GM19193 (cell line): ENCODE measurements around the gene KRT86.

ENCODE experiments used
- POLR2A ChIP-seq: IDR thresholded peaks from 4 replicates; pipeline ENCODE4 v1.6.1; 2011; ENCODE audit not compliant: insufficient read depth, insufficient read length; ENCODE audit errors: extremely low read depth

Gene KRT86

DNA sequence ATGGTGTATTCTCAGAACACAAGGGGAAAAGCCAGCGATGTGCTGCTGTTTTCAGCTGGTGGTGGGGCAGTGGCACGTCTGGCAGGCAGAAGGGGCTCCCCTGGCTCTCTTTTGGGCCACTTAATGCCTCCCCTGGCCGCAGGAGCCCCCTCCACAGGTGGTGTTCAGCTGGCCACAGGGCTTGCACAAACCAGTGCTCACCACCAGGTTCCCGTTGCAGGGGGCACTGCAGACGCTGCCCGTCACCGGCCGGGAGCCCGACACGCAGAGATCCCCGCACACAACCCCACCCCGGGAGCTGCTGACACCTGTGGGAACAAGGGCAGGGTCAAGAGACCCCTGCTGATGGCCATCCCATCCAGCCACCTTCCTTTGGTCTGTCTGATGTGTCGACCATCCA lies 40.1 kb downstream of the KRT86 start:
- no peak for TF ChIP-seq POLR2A

DNA sequence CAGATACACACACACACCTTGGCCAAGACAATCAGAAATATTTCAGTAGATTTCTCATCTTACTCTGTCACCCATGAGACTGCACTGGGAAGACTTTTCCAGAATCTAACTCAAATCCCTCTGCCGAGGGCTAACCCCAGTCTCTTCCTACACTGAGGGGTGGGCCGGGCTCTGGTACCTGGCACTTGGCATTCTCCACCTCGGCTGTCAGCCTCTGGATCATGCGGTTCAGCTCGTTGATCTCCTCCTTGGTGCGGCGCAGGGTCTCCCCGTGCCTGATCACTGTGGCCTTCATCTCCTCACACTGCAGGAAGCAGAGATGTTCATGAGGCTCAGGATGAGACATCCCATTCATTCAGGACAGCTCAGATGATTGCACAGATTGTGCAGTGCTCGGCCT lies 41.8 kb downstream of the KRT86 start:
- no peak for TF ChIP-seq POLR2A

DNA sequence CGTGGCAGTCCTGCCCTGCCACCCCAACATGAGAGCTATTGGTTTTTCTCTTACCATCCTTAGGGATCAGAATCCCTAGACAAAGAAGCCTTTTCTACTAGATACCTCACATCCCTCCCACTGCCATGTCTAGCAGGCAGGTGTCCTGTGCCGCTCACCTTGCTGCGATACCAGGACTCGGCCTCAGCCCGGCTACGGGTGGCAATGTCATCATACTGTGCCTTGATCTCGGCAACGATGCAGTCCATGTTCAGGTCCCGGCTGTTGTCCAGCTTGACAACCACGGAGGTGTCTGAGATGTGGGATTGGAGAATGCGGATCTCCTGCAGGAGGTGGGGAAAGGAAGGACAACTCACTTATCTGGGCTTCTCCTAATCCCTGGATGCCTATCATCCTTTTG lies 42.3 kb downstream of the KRT86 start:
- TF ChIP-seq POLR2A = no peak

DNA sequence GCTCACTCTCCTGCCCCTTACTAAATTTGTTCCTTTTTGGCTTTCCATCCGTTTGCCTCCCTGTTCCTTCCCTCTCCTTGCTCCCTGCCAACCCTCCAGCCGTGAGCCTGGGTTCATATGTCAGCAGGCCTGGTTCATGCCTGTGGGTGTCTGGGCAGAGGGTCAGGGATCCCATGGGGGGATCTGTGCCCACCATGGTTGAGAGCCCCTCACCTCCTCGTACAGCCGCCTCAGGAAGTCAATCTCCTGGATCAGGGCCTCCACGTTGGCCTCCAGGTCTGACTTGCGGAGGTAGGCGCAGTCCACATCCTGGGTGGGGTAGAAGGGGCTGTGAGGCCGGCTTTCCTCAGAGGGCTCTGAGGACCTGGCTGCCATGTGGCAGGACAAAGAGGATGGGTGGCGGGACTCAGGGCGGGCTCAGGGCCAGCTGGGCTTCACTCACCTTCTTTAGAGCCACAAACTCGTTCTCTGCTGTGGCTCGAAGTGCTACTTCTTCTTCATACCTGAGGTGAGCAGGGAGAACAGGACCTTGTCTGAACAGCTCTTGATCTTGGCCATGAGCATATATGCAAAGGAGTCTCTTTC lies 43.1 kb downstream of the KRT86 start:
- TF ChIP-seq POLR2A = no peak

DNA sequence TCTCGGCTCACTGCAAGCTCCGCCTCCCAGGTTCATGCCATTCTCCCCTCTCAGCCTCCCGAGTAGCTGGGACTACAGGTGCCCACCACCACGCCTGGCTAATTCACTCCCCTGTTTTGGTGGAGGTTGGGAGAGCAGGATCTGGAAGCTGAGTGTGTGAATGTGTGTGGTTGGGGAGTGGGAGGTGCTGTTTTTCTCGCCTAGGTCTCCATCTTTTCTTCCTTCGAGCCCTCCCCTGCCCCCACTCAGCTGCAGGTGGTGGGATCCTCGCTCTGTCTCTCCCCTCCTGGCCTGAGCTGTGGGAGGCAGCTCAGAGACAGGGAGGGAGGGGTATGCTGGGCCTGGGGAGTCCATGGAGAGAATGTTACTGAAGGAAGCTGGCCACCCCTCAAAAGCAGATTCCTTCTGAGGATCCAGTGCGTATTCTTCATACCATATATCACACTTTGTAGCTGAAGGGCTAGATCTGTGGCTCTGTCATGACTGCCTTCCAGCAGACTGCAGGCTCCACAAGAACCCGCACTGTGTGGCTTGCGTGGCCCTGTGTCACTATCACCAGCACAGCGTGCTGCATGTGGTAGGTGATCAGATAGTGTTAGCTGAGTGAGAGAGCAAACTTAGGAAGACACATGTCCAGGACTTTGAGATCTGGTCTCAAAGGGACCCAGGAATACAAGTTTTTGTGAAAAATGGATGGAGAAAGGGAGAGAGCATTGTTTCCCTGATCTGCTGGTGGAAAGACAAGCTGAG lies 44.0 kb downstream of the KRT86 start:
- TF ChIP-seq POLR2A = no peak

DNA sequence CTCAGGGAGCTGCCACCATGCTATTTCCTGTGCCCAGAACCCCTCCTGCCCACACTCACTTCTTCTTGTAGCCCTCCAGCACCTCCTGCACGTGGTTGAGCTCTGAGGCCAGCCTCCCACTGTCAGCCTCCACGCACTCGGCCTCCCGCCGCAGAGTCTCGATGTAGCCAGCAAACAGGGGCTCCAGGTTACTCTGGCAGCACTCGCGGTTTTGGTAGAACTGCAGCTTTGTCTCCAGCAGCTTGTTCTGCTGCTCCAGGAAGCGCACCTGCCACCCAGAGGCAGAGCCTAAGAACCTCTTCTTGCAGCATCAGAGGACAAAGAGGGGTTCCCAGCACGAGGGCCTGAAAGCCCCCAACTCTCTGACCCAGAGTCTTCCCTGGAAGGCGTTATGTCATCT lies 44.7 kb downstream of the KRT86 start:
- no peak for TF ChIP-seq POLR2A

DNA sequence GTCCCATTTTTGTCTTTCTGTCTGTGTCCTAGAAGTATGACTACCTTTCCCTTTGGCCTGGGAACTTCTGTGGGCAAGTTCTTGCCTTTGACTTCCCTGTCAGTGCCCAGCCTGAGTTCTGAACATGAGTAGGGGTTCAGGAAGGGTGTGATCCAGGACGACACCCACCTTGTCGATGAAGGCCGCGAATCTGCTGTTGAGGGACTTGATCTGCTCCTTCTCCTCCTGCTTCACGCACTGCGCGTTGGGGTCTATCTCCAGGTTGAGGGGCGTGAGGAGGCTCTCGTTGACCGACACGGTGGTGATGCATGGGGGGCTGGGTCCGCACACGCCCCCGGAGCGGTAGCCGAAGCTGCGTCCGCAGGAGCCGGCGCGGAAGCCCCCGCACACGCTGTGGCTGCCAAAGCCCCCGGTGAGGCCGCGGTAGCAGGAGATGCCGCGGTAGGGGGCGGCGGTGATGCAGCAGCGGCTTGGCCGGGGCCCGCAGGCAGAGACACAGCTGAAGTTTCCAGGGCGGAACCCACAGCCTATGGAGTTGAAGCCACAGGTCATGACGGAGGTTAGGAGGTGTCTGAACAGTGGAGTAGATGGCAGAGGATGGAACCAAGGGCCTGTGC lies 46.4 kb downstream of the KRT86 start, which contains the start of gene KRT83:
TSS of gene KRT83 (minus strand) at position 615 of the 617 bp plus-strand sequence. CDS start at position 552, 63 bp downstream.
- TF ChIP-seq POLR2A = no peak

DNA sequence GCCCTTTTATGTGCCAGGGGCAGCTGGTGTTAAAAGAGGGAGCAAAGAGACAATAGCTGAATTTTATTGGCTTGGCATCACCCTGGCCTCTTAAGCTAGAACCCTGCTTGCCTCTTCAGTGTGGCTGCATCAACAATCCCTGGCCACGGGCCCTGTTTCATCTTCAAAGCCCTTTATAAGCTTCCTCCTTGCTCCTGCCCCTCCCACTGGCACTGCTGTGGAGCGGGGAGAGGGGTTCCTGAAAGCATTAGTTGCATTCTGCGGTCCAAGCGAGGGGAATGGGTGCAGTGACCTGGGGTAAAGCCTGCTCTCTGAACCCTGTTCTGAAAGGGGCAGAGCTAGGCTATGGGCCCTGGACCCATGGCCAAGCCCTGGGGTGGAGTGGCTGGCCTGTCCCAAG lies 47.0 kb downstream of the KRT86 start:
- TF ChIP-seq POLR2A = no peak

DNA sequence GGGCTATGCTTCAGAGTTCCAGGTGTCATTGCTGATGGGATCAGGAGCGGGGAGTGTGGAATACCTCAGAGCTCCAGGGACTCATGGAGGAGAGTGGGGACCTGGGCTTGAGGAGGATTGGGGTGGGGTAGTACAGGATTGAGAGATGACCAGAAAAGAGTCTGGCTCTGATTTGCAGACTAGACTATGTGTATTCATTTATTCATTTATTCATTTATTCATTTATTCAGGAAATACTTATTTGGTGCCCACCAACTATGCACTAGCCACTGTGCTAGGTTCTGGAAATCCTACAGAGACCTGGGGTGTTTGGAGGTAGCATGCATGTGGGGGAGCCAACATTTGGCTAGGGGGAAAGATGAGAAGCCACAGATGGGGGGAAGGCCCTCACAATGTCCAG lies 47.6 kb downstream of the KRT86 start:
- no peak for TF ChIP-seq POLR2A

DNA sequence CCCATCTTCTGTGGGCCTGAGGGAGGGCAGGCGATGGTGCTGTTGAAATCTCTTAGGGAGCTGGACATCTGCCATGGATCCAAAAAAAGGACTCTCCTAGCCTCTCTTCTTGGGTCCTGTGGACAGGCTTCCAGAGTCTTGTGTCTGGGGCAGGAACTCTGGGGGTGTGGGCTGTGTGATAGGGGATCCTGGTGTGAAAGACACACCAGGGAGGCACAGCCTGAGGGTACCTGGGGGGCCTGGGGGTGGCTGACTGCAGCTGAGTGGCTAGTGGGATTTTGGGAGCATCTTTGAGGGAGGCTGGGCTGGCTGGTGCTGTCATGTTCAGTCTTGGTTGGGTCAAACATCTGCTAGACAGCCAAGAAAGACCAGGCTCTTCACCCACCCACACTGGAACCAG lies 48.6 kb downstream of the KRT86 start:
- TF ChIP-seq POLR2A = no peak

DNA sequence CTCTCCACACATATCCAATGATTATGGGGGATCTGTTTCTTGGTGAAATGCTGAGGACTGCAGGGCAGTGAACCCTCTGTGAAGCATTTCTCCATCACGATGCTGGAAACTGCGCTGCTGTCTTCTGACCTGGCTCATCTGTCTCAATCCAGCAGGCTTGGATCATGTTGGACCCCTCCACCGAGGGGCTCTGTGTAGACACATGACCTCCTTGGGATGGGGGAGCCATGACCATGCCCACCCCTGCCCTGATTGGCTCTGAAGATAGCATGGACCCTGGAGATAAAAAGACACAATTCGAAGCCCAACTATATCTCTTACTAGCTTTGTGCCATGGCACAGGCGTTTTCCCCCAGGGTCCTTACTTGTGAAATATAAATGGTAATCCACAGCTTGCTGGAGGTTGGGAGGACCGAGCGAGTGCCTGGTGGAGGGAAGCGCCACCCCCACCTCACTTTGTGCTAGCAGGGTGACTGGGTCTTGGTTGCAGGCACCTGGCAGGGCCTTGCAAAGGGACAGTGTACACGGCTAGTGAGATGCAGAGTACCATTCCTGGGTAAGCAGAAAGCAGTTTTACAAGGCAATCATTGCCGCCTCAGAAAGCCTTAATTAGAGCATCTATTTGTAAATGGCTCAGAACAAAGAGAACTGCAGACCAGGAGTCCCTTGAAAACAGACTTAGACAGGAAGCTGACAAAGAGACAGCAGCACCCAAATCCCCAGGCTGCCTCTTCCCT lies 49.1 kb downstream of the KRT86 start:
- no peak for TF ChIP-seq POLR2A

DNA sequence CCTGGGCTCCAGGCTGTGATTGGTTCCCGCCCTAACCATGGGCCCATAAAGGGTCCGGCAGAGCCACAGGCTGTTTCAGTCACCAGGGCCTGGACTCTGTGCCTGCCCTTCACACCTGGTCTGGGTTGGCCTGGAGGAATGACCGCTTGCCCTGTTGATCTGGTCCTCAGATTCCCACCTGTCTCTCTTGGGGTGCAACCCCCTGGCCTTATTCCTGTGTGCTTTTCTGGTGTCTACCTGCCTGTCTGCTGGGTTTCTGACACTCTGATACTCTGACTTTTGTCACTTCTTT lies 49.7 kb downstream of the KRT86 start:
- no peak for TF ChIP-seq POLR2A

DNA sequence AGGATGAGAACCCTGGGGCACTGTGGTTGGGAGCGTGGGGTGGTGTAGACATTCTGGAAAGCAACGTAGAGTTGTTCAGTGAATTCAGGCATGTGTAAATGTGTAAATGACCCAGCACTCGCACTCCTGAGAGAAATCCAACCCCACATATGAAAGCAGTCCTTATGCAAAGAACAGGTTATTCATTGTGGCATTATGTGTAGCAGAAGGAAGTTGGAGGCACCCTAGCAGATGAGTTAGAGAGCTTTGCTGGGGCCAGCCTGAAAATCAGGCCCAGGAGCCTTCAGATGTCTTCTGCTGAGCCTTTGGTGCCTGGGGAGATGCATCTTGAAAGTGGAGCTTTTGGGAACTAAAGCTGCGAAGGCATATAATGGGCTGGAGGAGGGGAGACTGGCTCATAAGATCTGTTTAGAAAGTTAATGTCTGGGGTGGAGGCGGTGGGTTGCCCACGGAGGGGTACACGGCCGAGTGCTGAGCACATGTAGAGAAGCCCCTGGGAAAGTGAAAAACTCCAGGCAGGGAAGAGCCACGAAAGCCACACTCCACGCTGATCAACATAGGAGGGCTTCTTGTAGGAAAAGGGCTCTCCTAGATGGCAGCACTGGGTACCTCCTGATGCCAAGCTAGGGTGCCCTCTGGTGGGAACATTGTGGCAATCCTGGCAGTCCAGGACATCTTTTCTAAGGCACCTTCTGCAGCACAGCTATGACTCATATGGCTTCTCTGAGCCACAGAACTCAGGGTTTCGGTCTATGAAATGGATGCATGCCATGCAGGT lies 52.8 kb downstream of the KRT86 start:
- TF ChIP-seq POLR2A = no peak

DNA sequence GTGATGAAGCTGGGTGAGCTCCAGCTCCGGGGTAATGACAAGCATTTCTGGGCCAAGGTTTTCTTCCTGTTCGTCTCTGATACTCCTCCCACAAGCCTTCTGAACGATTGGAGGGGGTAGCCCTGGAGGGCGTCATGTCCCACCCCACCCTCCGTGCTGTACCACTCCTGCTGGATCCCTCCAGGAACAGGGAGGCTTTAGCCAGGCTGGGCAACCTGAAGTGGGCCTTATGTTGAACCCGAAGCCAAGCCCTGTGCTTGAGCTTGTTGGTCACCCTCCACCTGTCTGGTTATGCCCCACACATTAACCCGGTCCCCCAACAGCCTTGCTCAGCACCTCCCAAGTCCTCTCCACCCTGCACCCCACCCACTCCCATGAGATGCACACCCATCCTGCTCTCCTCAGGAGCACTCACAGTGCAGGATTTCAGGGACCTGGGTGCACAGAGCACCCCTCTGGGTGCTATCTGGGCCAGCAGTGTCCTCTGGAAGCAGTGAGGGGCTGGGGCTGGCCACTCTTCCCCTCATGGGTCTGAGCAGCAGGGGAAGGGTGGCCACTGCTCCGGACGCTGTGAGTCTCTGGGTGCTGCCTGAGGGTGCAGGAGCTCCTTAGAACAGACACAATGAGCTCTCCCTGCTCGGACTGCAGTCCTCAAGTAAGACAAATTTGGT lies 53.5 kb downstream of the KRT86 start:
- no peak for TF ChIP-seq POLR2A
